SKM-1 treated with dmso at 0.1 percent for 144 hours (cell line): ENCODE results near the gene PCYT1B.

ENCODE experiments used
- DNase-seq: peaks from one replicate; lab custom pipeline; 2025; ENCODE audit not compliant: unreplicated experiment; lab: John Stamatoyannopoulos, UW

Gene PCYT1B

GRCh38 chrX:24528605-24529004 lies 118.5 kb downstream of the PCYT1B start:
- DNase-seq: no peak

- no peak for DNase-seq
Observed at GRCh38 chrX:24526616-24527015, 120.5 kb downstream of the PCYT1B start.

GRCh38 chrX:24525455-24525854 lies 121.7 kb downstream of the PCYT1B start:
- DNase-seq: no peak

GRCh38 chrX:24520472-24520871 lies 126.7 kb downstream of the PCYT1B start:
- DNase-seq: no peak

GRCh38 chrX:24515447-24515846 lies 131.7 kb downstream of the PCYT1B start:
- no peak for DNase-seq

- no peak for DNase-seq
Observed at GRCh38 chrX:24513416-24513815, 133.7 kb downstream of the PCYT1B start.

- DNase-seq: no peak
Observed at GRCh38 chrX:24508375-24508774, 138.8 kb downstream of the PCYT1B start.
